HG03280 (cell line): Measurements from ENCODE around the gene TBC1D22B.

ENCODE experiments used
- ATAC-seq: cut with Tn5 transposase; IDR thresholded peaks from one replicate; pipeline ENCODE4 v1.9.1; 2021; ENCODE audit warnings: mild to moderate bottlenecking, moderate library complexity; ENCODE audit not compliant: unreplicated experiment

TBC1D22B gene

DNA sequence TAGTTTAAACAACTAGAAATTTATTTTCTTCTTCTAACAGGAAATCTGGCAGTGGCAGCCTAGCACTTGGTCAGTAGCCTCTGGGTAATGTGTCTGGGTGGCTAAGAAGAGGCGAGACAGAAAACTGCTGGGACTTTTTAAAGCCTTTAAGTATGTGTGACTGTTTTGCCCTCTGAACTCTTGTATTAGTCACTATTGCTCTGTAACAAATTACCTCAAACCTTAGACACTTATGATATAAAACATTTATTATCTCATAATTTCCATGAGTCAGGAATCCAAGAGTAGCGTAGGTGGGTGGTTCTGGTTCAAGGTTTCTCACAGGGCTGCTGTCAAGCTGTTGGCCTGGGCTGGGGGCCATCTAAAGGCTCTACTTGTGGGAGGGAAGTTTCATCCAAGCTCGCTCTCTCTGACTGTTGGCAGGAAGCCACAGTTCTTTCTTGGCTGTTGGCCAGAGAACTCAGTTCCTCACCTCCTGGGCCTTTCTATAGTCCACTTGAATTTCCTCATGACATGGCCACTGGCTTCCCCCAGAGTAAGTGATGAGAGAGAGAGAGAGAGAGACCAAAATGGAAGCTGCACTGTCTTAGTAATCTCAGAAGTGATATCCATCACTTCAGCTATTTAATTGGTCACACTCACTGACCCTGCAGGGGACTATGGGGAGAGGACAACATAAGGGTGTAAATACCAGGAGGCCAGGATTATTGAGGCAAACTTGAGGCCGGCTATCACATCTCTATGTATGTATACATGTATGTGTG, 17.4 kb upstream of the TBC1D22B start:
- ATAC-seq, result no peak

DNA sequence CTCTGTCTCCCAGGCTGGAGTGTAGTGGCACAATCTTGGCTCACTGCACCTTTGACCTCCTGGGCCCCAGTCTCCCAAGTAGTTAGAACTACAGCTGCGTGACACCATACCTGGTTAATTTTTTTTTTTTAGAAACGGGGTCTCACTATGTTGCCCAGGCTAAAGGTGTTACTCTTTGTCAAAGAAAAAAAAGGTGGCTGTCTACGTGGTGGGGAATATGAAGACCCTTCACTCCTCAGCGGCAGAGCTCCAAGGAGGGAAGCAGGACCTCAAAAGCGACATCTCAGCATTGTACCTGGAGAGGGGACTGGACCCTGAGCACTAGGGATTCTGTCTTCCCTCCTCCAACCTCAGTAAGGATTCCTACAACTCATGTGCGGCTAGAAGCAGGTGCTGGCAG, 16.4 kb upstream of the TBC1D22B start:
- no peak for ATAC-seq

- no peak for ATAC-seq
These were observed 15.7 kb upstream of the TBC1D22B start for GRCh38 chr6:37241775-37242428.

DNA sequence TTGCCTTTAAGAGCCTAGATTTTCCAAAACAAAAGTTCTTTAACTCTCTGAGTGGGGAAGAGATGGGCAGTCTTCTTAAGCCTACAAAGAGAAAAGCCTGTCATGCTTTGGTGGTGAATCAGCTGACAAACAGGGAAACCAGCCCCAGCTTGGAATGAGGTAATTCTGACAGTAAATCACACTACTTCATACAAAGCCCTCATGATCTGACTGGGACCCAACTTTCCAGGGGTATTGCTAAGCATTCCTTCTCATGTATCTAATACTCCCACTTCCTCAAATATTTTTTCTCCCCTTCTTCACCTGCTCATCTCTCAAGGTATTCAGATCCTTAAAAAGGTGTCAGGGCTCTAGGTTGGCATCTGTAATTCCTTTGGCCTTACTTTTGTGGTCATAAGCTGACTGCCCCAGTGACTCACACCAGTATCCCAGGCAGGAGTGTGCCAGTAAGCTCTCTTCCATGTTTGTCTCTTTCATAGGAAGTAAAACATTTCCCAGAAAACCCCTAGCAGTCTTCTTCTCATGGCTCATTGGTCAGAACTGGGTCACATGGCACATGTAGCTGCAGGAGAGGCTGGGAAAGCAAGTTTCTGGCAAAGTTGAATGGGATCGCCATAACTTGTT, 15.0 kb upstream of the TBC1D22B start:
- ATAC-seq, result no peak

DNA sequence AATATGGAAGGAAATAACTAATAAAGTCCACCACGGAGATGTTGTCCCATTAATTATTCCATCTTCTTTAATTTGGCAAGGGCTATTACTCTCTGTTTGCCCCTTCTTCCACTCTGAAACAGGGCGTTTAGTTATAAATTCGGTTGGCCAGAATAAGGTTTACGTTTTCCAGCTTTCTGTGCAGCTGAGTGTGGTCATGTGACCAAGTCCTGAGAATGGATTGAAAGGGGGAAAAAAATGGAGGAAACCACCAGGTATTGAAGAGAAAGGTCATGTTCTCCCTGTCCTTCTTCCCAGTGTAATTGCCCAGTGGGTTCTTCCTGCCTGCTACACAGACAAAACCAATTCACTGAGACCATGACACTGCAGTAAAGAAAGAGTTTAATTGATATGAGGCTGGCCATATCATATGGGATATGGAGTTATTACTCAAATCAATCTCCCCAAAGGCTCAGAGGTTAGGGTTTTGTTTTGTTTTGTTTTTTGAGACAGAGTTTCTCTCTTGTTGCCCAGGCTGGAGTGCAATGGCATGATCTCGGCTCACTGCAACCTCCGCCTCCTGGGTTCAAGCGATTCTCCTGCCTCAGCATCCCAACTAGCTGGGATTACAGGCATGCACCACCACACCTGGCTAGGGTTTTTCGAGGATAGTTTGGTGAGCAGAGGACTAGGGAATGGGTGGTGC, 14.3 kb upstream of the TBC1D22B start:
- ATAC-seq, result no peak

GRCh38 chr6:37243816-37244370, 13.7 kb upstream of the TBC1D22B start:
- ATAC-seq, result no peak

DNA sequence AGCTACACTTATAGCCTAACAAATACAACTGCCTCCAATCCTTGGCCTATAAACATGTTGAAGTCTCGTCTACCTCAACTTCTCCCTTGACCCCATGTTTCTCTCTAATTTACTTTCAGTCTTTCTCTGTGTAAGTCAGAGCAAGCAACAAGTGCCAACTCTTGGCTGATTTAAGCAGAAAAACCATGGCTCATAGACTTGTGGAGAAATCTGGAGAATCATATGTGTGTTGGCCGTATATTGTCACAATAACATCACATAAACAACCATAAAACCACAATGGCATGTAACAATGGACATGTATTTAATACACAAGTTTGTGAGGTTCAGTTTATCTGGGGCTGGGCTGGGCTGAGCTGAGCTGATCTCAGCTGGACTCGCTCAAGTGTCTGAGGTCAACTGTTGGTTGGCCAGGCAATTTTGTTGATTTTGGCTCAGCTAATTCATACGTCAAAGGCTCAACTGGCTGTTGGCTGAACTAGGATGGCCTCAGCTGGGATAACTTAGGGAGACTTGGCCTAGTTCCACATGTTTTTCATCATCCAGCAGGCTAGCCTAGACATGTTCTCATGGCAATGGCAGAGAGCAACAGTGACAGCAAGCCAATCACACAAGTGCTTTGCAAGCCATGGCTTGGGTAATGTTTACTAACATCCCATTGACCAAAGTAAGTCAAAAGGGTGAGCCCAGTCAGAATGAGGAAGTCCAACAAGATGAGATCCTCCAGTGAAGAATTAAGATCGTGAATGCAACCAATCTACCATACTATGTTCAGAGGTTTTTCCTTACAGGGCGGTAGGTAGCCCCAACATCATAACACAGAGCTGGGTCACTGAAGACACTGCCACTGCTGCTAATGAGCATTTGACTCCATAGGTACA, 12.9 kb upstream of the TBC1D22B start:
- no peak for ATAC-seq

GRCh38 chr6:37251211-37251780, 6.3 kb upstream of the TBC1D22B start:
- ATAC-seq, result no peak

DNA sequence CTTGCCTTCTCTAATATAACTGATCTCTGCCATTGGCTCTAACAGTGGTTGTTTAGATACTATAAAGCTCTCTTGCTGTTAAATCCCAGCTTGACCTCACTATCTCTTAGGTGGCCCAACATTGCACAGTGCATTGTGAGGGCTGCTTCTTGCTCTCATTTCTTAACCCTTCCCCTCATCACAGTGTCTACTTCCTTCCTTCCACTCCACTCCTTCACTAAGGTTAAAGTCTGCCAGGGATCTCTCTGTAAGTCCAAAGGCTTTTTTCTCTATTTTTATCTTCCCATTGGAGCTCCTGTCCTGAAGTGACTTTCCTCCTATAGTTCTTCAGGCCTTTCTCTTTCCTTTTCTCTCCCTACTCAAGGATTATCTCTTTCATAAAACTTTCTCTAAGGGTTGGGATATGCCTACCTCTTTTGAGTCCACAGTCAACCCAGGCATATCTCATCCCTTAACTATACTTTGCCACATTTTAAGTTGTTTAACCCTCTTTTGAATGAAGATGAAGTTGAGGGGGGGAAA, 4.0 kb upstream of the TBC1D22B start:
- ATAC-seq, result no peak

DNA sequence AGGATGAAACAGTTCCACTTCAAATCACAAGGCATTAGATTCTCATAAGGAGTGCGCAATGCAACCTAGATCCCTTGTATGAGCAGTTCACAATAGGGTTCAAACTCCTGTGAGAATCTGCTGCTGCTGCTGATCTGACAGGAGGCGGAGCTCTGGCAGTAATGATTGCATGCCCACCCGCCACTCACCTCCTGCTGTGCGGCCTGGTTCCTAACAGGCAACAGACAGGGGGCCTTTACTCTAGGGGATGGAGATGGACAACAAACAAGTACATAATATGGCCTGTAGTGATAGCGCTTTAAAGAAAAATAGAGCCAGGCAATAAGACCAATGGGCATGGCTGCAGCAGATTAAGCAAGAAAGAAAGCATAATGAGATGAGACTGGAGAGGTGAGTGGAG, 2.7 kb upstream of the TBC1D22B start:
- no peak for ATAC-seq

DNA sequence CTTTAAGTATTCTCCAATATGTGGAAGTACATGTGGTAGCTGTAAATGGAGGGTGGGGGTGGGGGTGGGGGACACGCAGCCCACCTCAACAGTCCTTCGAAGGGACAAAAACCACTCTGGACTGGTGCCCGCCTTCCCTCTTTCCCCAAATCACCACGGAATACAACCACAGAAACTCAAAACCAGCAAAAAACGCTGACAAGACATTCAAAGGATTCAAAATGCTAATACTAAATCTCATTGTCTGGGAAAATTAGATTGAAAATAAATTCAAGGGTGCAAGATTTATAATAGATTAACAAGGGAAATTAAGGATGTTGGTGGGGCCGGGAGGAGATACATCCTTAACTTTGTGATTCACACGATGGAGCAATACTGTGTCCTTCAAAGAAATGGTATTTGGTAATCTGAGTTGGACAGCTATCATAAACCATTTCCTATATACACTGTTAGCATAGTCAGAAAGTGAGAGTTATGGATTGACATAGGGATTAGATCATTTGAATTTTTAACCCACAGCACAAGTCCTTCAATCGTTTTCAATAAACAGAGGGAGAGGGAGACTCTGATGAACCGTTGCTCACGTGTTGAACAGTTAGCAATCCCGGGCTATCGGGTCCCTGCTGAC, 766 bp upstream of the TBC1D22B start:
- no peak for ATAC-seq

DNA sequence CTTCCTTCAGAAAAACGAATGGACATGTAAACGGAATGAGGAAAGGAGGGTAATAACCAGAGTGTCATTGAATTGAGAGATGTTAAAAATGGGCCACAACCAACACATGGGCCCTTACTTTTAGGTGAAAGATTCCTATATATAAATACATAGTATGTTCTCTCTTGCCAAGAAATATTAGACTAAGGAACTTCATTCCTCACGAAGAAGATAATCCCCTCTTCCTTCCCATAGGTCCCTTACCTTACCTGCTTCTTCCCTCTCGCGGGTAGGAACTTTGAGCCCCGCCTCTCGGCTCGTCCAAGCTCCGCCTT, 295 bp upstream of the TBC1D22B start:
- ATAC-seq, result no peak

DNA sequence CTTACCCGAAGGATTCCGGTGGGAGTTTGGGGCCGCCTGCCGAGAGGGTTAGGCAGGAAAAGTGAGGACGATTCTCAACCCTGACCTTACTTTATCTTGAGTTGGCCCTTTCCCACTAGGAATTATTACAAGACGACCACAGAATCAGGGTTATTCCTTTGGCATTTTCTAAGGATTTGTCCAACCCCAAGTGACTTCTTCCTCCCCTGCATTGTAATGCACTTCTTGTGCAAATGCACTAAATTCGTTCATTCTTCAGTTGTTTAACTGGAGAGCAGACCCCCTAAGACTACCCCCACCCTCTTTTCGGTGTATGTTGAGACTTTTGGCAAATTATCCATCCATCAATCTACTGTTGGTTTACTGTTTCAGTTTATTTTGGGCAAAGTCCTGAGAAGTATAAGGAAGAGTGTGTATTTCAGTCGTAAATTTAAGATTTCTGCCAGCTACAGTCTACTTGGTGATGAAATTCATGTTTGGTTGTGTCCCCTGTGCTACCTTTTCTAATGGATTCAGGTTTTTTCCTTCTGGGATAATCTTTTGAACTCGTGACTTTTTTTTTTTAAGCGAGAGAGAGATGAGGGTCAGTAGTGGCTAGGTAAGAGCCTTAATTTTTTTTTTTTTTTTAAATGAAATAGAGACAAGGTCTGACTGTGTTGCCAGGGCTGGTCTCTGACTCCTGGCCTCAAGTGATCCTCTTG, 983 bp downstream of the TBC1D22B start:
- ATAC-seq, result no peak

DNA sequence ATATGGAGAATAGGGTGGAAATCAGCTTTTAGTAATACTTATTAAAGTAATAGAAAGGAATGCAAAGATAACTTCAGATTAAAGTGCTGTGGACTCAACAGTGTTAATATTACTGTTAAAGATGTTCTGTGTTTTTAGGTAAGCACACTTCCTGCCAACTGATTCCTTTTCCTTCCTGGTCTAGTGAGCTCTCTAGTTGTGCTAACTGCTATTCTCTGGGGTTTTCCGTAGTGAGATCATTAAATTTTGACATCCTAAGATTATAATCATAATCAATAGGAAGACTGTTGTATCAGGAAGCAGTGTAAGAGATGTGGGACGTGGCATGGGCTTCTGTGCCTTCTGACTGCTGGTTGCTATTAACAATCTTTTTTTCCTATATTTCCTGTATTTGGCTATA, 1.6 kb downstream of the TBC1D22B start:
- ATAC-seq, result no peak

DNA sequence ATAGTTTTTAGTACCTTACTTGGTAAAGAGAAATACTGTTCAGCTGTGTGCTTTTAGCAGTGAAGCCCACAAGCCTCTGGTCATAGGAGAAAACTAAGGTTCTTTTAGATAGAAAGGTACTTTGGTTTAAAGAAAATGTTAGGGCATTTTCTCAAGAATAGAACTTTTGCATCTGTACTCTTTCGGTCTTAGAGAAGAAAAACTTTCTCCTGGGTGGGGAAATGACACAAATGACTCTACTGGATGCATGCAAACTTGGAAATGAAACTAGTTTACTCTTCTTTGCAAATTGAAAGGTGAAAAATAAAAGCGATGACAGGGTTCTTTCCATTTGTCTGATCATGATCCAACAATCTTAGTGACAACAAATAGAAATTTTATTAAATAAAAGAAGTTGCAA, 2.5 kb downstream of the TBC1D22B start:
- ATAC-seq, result no peak

- no peak for ATAC-seq
These were observed 2.9 kb downstream of the TBC1D22B start for GRCh38 chr6:37260444-37260843.

- no peak for ATAC-seq
These were observed 3.6 kb downstream of the TBC1D22B start for GRCh38 chr6:37261198-37261597.

- no peak for ATAC-seq
These were observed 5.0 kb downstream of the TBC1D22B start for GRCh38 chr6:37262446-37263026.

GRCh38 chr6:37265001-37265400, 7.4 kb downstream of the TBC1D22B start:
- no peak for ATAC-seq
